GM12878 (cell line): Measurements from ENCODE around the gene CPVL. TPM values are rescaled to one million over a fixed set of nuclear protein-coding genes. Genes with fewer than 3 reads are reported as not detected.

Source experiments
- CEBPB ChIP-seq, 2 experiments: fragments of 150-350 bp in 1 of 2; IDR thresholded peaks; 2 replicates each; pipeline ENCODE4 v1.6.1; 2012 to 2014; ENCODE audit warnings: low read depth in 2 of 2, low read length in 2 of 2, borderline replicate concordance in 1 of 2, inconsistent platforms in 1 of 2
- CUX1 ChIP-seq: IDR thresholded peaks from 2 replicates; pipeline ENCODE4 v1.6.1; 2012; ENCODE audit warnings: improper control_type of control experiment, low read depth, low read length; ENCODE audit not compliant: insufficient replicate concordance
- KDM1A ChIP-seq: fragments of 200-600 bp; sonication (generic); IDR thresholded peaks from 2 replicates; pipeline ENCODE4 v1.6.1; 2016; ENCODE audit warnings: borderline replicate concordance
- MEF2A ChIP-seq: IDR thresholded peaks from 2 replicates; pipeline ENCODE4 v1.6.1; 2011; ENCODE audit warnings: low read depth, mild to moderate bottlenecking, low read length, moderate library complexity; ENCODE audit not compliant: insufficient read depth
- NFXL1 ChIP-seq: fragments of 450-650 bp; IDR thresholded peaks from 2 replicates; pipeline ENCODE4 v1.6.1; 2017; ENCODE audit warnings: antibody characterized with exemption, mild to moderate bottlenecking, borderline replicate concordance
- PKNOX1 ChIP-seq: fragments of 450-650 bp; IDR thresholded peaks from 2 replicates; pipeline ENCODE4 v1.6.1; 2016; ENCODE audit warnings: mild to moderate bottlenecking
- TCF12 ChIP-seq: IDR thresholded peaks from 2 replicates; pipeline ENCODE4 v1.6.1; 2011; ENCODE audit warnings: low read depth, mild to moderate bottlenecking, low read length
- WRNIP1 ChIP-seq: IDR thresholded peaks from 2 replicates; pipeline ENCODE4 v1.6.1; 2011; ENCODE audit warnings: low read depth, low read length, improper control_type of control experiment, borderline replicate concordance
- ZBED1 ChIP-seq: IDR thresholded peaks from 2 replicates; pipeline ENCODE4 v1.6.1; 2016; ENCODE audit warnings: borderline replicate concordance
- polyA plus RNA-seq, 11 experiments: library from polyadenylated mRNA; depleted of rRNA in 4 of 11; unstranded in 6 of 11; stranded (reverse) in 5 of 11; fragments of >200 nt; fragmentation: Nextera tagmentation in 4 of 11; fragmentation: Illumina TruSeq in 1 of 11; extraction: Ambion mirVana in 4 of 11; extraction: Trizol in 1 of 11; gene quantifications; 1 replicate in 1 of 11; 2 replicates in 10 of 11; pipeline versions ENCODE4 v1.2.1 to v1.2.3, GENCODE V29; 2011 to 2016; ENCODE audit warnings: inconsistent platforms in 2 of 11, missing spikeins in 2 of 11, low read depth in 1 of 11
- total RNA-seq, 4 experiments: library from RNA; depleted of rRNA in 3 of 4; stranded (reverse); fragments of >200 nt in 3 of 4; fragmentation: Illumina TruSeq in 1 of 4; extraction: Trizol in 1 of 4; gene quantifications; 2 replicates each; pipeline versions ENCODE4 v1.2.1 to v1.2.3, GENCODE V29; 2013 to 2021
- TF ChIP-seq, protein P1 (sequence below): IDR thresholded peaks from 2 replicates; pipeline ENCODE4 v1.6.1; 2012; ENCODE audit warnings: low read length, inconsistent platforms

CPVL gene
- total and polyA plus RNA-seq, 10 of the 15 experiments (the other 5 are each of a cell fraction or from before 2014, with no cell fraction given) = 0.59 TPM; not detected in 9

GRCh38 chr7:29145553-29146056 lies 732 bp downstream of the CPVL start (continued):
- TF ChIP-seq CEBPB (IDR thresholded peaks at IDR 0.05; ENCODE audit: borderline replicate concordance in 1 of 2, low read depth in 2 of 2, low read length in 2 of 2) (no peak), MEF2A (no peak), WRNIP1 (no peak), PKNOX1 (no peak), ZBED1 (no peak), TCF12 (no peak), KDM1A (no peak), CUX1 (no peak), NFXL1 (no peak)
- TF ChIP-seq, protein P1, sequence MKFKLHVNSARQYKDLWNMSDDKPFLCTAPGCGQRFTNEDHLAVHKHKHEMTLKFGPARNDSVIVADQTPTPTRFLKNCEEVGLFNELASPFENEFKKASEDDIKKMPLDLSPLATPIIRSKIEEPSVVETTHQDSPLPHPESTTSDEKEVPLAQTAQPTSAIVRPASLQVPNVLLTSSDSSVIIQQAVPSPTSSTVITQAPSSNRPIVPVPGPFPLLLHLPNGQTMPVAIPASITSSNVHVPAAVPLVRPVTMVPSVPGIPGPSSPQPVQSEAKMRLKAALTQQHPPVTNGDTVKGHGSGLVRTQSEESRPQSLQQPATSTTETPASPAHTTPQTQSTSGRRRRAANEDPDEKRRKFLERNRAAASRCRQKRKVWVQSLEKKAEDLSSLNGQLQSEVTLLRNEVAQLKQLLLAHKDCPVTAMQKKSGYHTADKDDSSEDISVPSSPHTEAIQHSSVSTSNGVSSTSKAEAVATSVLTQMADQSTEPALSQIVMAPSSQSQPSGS = no peak
